ENCODE results near the gene MRPL50.

Gene MRPL50

GRCh38 chr9:101398068-101398929 is at the start of gene MRPL50, which contains the start of gene ZNF189:
MRPL50 (minus strand) TSS chr9:101398618; CDS start chr9:101398592, 26 bp downstream.
ZNF189 (plus strand) TSS chr9:101398851; CDS start chr9:101399157, 306 bp downstream.
- H4K20me1 ChIP-seq (ENCODE audit: insufficient read depth), result no peaks in the 10 kb centered on the region
- peak within 1 kb of the TSS; percentile 69 for H3K4me3 ChIP-seq (IDR thresholded peaks at IDR 0.05; ENCODE audit: insufficient read depth, low read depth, low read length)
- H3K79me2 ChIP-seq (ENCODE audit: insufficient read depth, low read depth), result peaks cover 80% of the 10 kb centered on the region
- H3K9ac ChIP-seq, result peak within 1 kb of the TSS; percentile 92
- H3K4me2 ChIP-seq, result peak within 1 kb of the TSS; percentile 99
- TF ChIP-seq CTCF (conservative IDR thresholded peaks at IDR 0.05; ENCODE audit: low read depth, low read length), result no peak
- H3K4me1 ChIP-seq (ENCODE audit: low read depth, poor library complexity, severe bottlenecking), result peaks cover 37% of the 10 kb centered on the region
- peaks cover 7% of the 10 kb centered on the region for H3K36me3 ChIP-seq (ENCODE audit: insufficient read depth)
- peak within 1 kb of the TSS; percentile 68 for H2AFZ ChIP-seq (ENCODE audit: low read depth)
- H3K27me3 ChIP-seq (ENCODE audit: insufficient read depth, low read depth), result no peaks in the 10 kb centered on the region
- H3K27ac ChIP-seq, result peak within 1 kb of the TSS; percentile 82

- Histone ChIP-seq H3K36me3 (ENCODE audit: insufficient read depth) (no peaks in the 10 kb centered on the region), H3K27ac (no peak overlapping the region), H3K4me2 (no peak overlapping the region), H3K27me3 (ENCODE audit: insufficient read depth, low read depth) (no peaks in the 10 kb centered on the region), H3K79me2 (ENCODE audit: insufficient read depth, low read depth) (no peaks in the 10 kb centered on the region), H2AFZ (ENCODE audit: low read depth) (no peak overlapping the region), H3K4me3 (IDR thresholded peaks at IDR 0.05; ENCODE audit: insufficient read depth, low read depth, low read length) (no peak overlapping the region), H3K4me1 (ENCODE audit: low read depth, poor library complexity, severe bottlenecking) (peaks cover 13% of the 10 kb centered on the region), H3K9ac (no peak overlapping the region), H4K20me1 (ENCODE audit: insufficient read depth) (no peaks in the 10 kb centered on the region)
- TF ChIP-seq CTCF (conservative IDR thresholded peaks at IDR 0.05; ENCODE audit: low read depth, low read length), result no peak
Observed at GRCh38 chr9:101446732-101447131, 48.3 kb upstream of the MRPL50 start.

- Histone ChIP-seq H2AFZ (ENCODE audit: low read depth) (peak overlapping the region; percentile 14; the same call in 1 of the 2 replicates), H3K4me3 (IDR thresholded peaks at IDR 0.05; ENCODE audit: insufficient read depth, low read depth, low read length) (no peak overlapping the region), H3K4me2 (peak overlapping the region; percentile 46; the same call in 1 of the 2 replicates), H3K27me3 (ENCODE audit: insufficient read depth, low read depth) (no peaks in the 10 kb centered on the region), H3K27ac (no peak overlapping the region), H3K79me2 (ENCODE audit: insufficient read depth, low read depth) (no peaks in the 10 kb centered on the region), H3K9ac (no peak overlapping the region), H4K20me1 (ENCODE audit: insufficient read depth) (no peaks in the 10 kb centered on the region), H3K36me3 (ENCODE audit: insufficient read depth) (no peaks in the 10 kb centered on the region), H3K4me1 (ENCODE audit: low read depth, poor library complexity, severe bottlenecking) (peaks cover 13% of the 10 kb centered on the region)
- no peak for TF ChIP-seq CTCF (conservative IDR thresholded peaks at IDR 0.05; ENCODE audit: low read depth, low read length)
Observed at GRCh38 chr9:101445353-101446029, 47.1 kb upstream of the MRPL50 start.

GRCh38 chr9:101443364-101443771 is 45.0 kb upstream of the MRPL50 start:
- Histone ChIP-seq H3K36me3 (ENCODE audit: insufficient read depth) (no peaks in the 10 kb centered on the region), H2AFZ (ENCODE audit: low read depth) (no peak overlapping the region), H3K4me1 (ENCODE audit: low read depth, poor library complexity, severe bottlenecking) (peaks cover 8% of the 10 kb centered on the region), H3K27me3 (ENCODE audit: insufficient read depth, low read depth) (no peaks in the 10 kb centered on the region), H3K79me2 (ENCODE audit: insufficient read depth, low read depth) (no peaks in the 10 kb centered on the region), H3K9ac (no peak overlapping the region), H3K4me2 (no peak overlapping the region), H3K4me3 (IDR thresholded peaks at IDR 0.05; ENCODE audit: insufficient read depth, low read depth, low read length) (no peak overlapping the region), H3K27ac (no peak overlapping the region), H4K20me1 (ENCODE audit: insufficient read depth) (no peaks in the 10 kb centered on the region)
- TF ChIP-seq CTCF (conservative IDR thresholded peaks at IDR 0.05; ENCODE audit: low read depth, low read length), result no peak

All from KMS-11 (cell line).